Testis (tissue), 3 donors: ENCODE results near the gene TARDBP. TPM values are rescaled to one million over a fixed set of nuclear protein-coding genes. Genes with fewer than 3 reads are reported as not detected.
"Not testable (repeated sequence)": the region's sequence is repeated elsewhere in the genome, so short reads cannot be mapped to it uniquely, and the experiment has no call there.

ENCODE experiments used
- DNase-seq: peaks from one replicate; pipeline ENCODE4 v3.0.0-alpha.2; 2019
- H3K27ac ChIP-seq, 2 donors: fragments of 200-600 bp; sonication (generic); one replicate each; pipeline ENCODE4 v1.5.1; 2019
- H3K27me3 ChIP-seq: fragments of 200-600 bp; sonication (generic); one replicate; pipeline ENCODE4 v1.5.1; 2019
- H3K36me3 ChIP-seq: fragments of 200-600 bp; sonication (generic); one replicate; pipeline ENCODE4 v1.5.1; 2017; ENCODE audit warnings: low read depth; ENCODE audit errors: missing control alignments
- H3K4me1 ChIP-seq: fragments of 200-600 bp; sonication (generic); one replicate; pipeline ENCODE4 v1.5.1; 2019
- H3K4me3 ChIP-seq, 2 donors: fragments of 200-600 bp; sonication (generic); one replicate each; pipeline ENCODE4 v1.5.1; 2017 to 2019
- H3K9me3 ChIP-seq: fragments of 200-600 bp; sonication (generic); one replicate; pipeline ENCODE4 v1.5.1; 2017
- POLR2A ChIP-seq: fragments of 450-650 bp; IDR thresholded peaks from one replicate; pipeline ENCODE4 v1.6.1; 2017; ENCODE audit warnings: antibody characterized with exemption, mild to moderate bottlenecking, moderate library complexity
- WGBS, 2 donors: methylation state at CpG; one replicate each; pipeline ENCODE4 v1.1.5; 2018; 5-methylcytosine and 5-hydroxymethylcytosine counted together
- intact Hi-C: fragments of 100-400 bp; cut with DNase I; formaldehyde crosslinking; loops from one replicate; pipeline ENCODE4 v1.15.1; 2023; ENCODE audit warnings: low total_unique reads
- polyA plus RNA-seq: library from polyadenylated mRNA; stranded (reverse); fragments of 350-450 nt; fragmentation: Illumina TruSeq; extraction: RNeasy Lipid Tissue Mini Kit (QIAGEN cat#74804); gene quantifications from one replicate; pipeline ENCODE4 v1.2.3, GENCODE V29; 2014; ENCODE audit warnings: low read depth, low replicate concordance; ENCODE audit not compliant: insufficient read depth
- total RNA-seq, 2 donors: library from RNA; depleted of rRNA; stranded (reverse); fragments of >200 nt; gene quantifications; one replicate each; pipeline ENCODE4 v1.2.3, GENCODE V29; 2016
- TF ChIP-seq, protein P1 (sequence below), 3 experiments: fragments of 450-650 bp in 2 of 3; fragments of 200-600 bp in 1 of 3; sonication (generic) in 1 of 3; IDR thresholded peaks; one replicate each; pipeline ENCODE4 v1.5.1; 2016 to 2019; ENCODE audit warnings: antibody characterized with exemption in 3 of 3, mild to moderate bottlenecking in 2 of 3, moderate library complexity in 1 of 3

Gene TARDBP
- total and polyA plus RNA-seq, 3 donors from 2014 or later = 142 to 207 (median 185) TPM

DNA sequence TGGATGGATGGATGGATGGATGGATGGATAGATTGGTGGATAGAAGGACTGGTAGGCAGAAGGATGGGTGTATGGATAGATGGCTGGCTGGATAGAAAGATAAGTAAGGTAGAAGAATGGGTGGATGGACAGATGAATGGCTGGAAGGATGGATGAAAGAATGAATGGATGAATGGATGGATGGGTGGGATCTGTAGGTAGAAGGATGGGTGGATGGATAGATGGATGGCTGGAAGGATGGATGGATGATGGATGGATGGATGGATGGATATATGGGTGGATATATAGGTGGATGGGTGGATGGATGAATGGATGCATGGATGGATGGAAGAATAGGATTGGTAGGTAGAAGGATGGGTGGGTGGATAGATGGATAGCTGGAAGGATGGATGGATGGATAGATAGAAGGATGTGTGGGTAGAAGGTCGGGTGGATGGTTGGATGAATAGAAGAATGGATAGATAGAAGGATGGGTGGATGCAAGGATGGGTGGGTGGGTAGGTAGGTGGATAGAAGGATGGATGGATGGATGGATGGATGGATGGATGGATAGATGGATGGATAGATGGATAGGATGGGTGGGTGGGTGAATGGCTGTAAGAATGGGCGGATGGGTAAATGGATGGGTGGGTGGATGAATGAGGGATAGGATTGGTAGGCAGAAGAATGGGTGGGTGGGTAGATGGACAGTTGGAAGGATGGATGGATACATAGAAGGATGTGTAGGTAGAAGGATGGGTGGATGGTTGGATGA lies 27.1 kb downstream of the TARDBP start:
- 74 to 77% methylated on average over 2 of the region's 2 CpGs for WGBS, 2 donors
- no peak for DNase-seq
- intact Hi-C loops = loop anchor here (10.0 kb wide), 1 partner anchor 605 kb away; no protein-coding TSS in a partner anchor

DNA sequence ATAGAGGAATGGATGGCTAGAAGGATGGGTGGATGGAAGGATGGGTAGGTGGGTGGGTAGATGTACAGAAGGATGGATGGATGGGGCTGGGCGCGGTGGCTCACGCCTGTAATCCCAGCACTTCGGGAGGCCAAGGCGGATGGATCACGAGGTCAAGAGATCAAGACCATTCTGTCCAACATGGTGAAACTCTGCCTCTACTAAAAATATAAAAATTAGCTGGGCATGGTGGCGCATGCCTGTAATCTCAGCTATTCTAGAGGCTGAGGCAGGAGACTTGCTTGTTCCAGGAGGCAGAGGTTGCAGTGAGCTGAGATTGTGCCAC lies 27.6 kb downstream of the TARDBP start:
- not testable (repeated sequence) for H3K27ac ChIP-seq, H3K36me3 ChIP-seq, DNase-seq, H3K9me3 ChIP-seq, H3K27me3 ChIP-seq, H3K4me3 ChIP-seq, H3K4me1 ChIP-seq
- intact Hi-C loops = loop anchor here (10.0 kb wide), 1 partner anchor 605 kb away; no protein-coding TSS in a partner anchor
- WGBS, 2 donors = 88 to 96% methylated on average over 7 of the region's 7 CpGs

More for the DNA sequence above, 27.1 kb downstream of the TARDBP start:
- Histone ChIP-seq H3K36me3 (no peaks in the 10 kb centered on the region), H3K27ac (no peak overlapping the region), H3K4me3 (no peak overlapping the region), H3K9me3 (no peaks in the 10 kb centered on the region), H3K4me1 (no peaks in the 10 kb centered on the region), H3K27me3 (no peaks in the 10 kb centered on the region)
- no peak for TF ChIP-seq POLR2A

DNA sequence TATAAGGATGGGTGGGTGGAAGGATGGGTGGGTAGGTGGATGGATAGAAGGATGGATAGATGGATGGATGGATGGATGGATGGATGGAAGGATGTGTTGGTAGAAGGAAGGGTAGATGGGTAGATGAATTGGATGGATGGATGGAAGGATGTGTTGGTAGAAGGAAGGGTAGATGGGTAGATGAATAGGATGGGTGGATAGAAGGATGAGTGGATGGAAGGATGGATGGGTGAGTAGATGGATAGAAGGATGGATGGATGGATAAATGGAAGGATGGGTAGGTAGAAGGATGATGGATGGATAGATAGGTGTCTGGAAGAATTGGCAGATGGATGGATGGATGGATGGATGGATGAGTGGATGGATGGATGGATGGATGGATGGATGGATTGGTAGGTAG lies 28.6 kb downstream of the TARDBP start:
- intact Hi-C loops = loop anchor here (10.0 kb wide), 1 partner anchor 604 kb away; no protein-coding TSS in a partner anchor
- no peak overlapping the region for H3K4me3 ChIP-seq
- TF ChIP-seq POLR2A = no peak
- TF ChIP-seq, protein P1, sequence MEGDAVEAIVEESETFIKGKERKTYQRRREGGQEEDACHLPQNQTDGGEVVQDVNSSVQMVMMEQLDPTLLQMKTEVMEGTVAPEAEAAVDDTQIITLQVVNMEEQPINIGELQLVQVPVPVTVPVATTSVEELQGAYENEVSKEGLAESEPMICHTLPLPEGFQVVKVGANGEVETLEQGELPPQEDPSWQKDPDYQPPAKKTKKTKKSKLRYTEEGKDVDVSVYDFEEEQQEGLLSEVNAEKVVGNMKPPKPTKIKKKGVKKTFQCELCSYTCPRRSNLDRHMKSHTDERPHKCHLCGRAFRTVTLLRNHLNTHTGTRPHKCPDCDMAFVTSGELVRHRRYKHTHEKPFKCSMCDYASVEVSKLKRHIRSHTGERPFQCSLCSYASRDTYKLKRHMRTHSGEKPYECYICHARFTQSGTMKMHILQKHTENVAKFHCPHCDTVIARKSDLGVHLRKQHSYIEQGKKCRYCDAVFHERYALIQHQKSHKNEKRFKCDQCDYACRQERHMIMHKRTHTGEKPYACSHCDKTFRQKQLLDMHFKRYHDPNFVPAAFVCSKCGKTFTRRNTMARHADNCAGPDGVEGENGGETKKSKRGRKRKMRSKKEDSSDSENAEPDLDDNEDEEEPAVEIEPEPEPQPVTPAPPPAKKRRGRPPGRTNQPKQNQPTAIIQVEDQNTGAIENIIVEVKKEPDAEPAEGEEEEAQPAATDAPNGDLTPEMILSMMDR (IDR thresholded peaks at IDR 0.05) = no peak
- no peaks in the 10 kb centered on the region for H3K9me3 ChIP-seq
- no peaks in the 10 kb centered on the region for H3K4me1 ChIP-seq
- no peak overlapping the region for H3K27ac ChIP-seq
- H3K27me3 ChIP-seq = no peaks in the 10 kb centered on the region
- H3K36me3 ChIP-seq = no peaks in the 10 kb centered on the region
- no peak for DNase-seq

DNA sequence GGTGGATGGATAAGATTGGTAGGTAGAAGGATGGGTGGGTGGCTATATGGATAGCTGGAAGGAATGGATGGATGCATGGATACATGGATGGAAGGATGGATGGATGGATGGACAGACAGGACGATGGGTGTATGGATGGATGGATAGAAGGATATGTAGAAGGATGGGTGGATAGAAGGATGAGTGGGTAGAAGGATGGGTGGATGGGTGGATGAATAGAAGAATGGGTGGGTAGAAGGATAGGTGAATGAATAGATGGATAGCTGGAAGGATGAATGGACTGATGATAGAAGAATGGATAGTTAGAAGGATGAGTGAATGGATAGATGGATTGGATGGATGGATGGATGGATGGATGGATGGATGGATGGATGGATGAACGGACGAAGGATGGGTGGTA lies 29.6 kb downstream of the TARDBP start:
- intact Hi-C loops = loop anchor here (10.0 kb wide), 1 partner anchor 603 kb away; no protein-coding TSS in a partner anchor
- 80 to 84% methylated on average over 3 of the region's 3 CpGs for WGBS, 2 donors
- H3K36me3 ChIP-seq = no peaks in the 10 kb centered on the region
- H3K4me3 ChIP-seq = no peak overlapping the region
- no peaks in the 10 kb centered on the region for H3K9me3 ChIP-seq
- H3K27me3 ChIP-seq = no peaks in the 10 kb centered on the region
- no peak for DNase-seq
- H3K27ac ChIP-seq = no peak overlapping the region
- H3K4me1 ChIP-seq = no peaks in the 10 kb centered on the region
- no peak for TF ChIP-seq POLR2A
- TF ChIP-seq, protein P1 (IDR thresholded peaks at IDR 0.05) = no peak

DNA sequence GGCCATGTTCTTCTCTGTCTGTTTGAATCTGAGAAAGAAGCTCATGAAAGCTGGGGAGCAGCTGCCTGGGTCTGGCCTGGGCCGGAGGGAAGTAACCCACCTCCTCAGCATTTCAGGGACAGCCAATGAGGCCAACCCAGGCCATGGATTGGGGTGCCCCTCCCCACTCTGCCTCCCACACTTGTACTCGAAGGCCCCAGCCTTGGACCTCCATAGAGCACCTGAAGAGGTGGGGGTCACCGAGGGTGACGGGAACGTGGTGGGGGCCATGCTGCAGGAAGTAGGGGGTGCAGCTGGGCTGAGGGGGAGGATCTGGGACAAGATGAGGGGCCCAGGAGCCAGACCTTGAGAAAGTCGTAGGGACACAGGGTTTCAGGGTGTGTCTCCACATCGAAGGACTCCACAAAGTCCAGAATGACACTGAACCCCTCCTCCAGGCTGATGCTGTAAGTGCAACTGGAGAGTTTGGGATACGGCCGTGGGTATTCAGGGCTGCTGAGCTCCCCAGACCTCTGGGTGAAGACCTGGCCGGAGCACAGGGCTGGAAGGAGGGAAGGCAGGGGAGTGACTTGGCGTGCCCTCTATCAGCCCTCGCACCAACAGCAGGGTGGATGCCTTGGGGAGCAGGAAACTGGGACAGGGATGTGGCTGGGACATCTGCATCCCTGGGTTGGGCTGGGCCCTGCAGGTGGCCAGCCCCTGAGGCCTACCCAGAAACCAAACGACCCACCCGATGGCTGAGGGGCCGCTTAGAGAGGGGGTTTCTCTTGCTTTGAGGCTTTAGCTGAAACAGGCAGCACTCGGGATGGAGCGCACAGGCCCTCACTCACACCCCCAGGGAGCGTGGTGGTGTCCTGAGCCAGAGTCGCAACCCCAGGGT lies 30.8 kb downstream of the TARDBP start:
- intact Hi-C loops = loop anchor here (10.0 kb wide), 1 partner anchor 602 kb away; no protein-coding TSS in a partner anchor
- H3K9me3 ChIP-seq = no peaks in the 10 kb centered on the region
- 69 to 82% methylated on average over 6 to 19 of the region's 19 CpGs for WGBS, 2 donors
- no peaks in the 10 kb centered on the region for H3K27me3 ChIP-seq
- H3K36me3 ChIP-seq = no peaks in the 10 kb centered on the region
- H3K4me3 ChIP-seq = no peak overlapping the region
- H3K27ac ChIP-seq = no peak overlapping the region
- H3K4me1 ChIP-seq = no peaks in the 10 kb centered on the region
- no peak for TF ChIP-seq POLR2A
- TF ChIP-seq, protein P1 (IDR thresholded peaks at IDR 0.05) = no peak
- DNase-seq = no peak
